Tibial nerve (tissue), 3 donors: ENCODE data around the gene NPR1.

Source experiments
- CTCF ChIP-seq, 5 experiments: fragments of 200-600 bp in 3 of 5; fragments of 450-650 bp in 2 of 5; sonication (generic) in 3 of 5; IDR thresholded peaks; one replicate each; pipeline ENCODE4 v1.5.1; 2016 to 2019; ENCODE audit warnings: antibody characterized with exemption in 5 of 5, mild to moderate bottlenecking in 3 of 5, moderate library complexity in 2 of 5
- POLR2A ChIP-seq, 2 donors: fragments of 450-650 bp; IDR thresholded peaks; one replicate each; pipeline ENCODE4 v1.6.1; 2017; ENCODE audit warnings: antibody characterized with exemption in 2 of 2, mild to moderate bottlenecking in 2 of 2, moderate library complexity in 2 of 2

DNA sequence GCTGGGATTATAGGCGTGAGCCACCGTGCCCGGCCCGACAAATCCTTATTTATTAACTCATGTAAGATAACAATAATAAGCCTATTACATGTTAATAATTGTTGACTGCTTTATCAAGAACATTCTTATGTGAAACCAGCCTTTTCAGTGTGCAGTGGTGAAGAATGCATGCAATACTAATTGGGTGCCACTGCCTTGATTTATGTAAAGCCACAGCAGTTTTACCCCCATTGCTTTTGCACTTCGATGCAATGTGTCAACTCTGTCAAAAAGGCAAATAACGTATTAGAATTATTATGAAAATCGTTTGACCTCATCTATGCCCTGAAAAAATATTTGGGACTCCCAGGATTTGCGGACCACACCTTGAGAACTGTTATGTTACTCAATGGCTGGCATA is 18.3 kb downstream of the NPR1 start:
- TF ChIP-seq CTCF (IDR thresholded peaks at IDR 0.05) (no peak), POLR2A (IDR thresholded peaks at IDR 0.05) (no peak)
